Adrenal gland (tissue), 5 donors: ENCODE measurements around the gene RNF166.

Experiments
- CTCF ChIP-seq, 6 experiments: fragments of 450-650 bp in 4 of 6; fragments of 200-600 bp in 2 of 6; sonication (generic) in 1 of 6; IDR thresholded peaks; 1 replicate in 5 of 6; 2 replicates in 1 of 6; pipeline versions ENCODE4 v1.5.1 to v1.8.0; 2016 to 2021; ENCODE audit warnings: antibody characterized with exemption in 6 of 6, mild to moderate bottlenecking in 2 of 6, moderate library complexity in 1 of 6
- POLR2A ChIP-seq, 2 donors: fragments of 450-650 bp; IDR thresholded peaks; one replicate each; pipeline ENCODE4 v1.6.1; 2017; ENCODE audit warnings: antibody characterized with exemption in 2 of 2, mild to moderate bottlenecking in 2 of 2, moderate library complexity in 1 of 2
- donor health status: DM: no; HTN: no; CAD: no.

GRCh38 chr16:88686439-88687253 lies 19.6 kb downstream of the RNF166 start, which contains the start of gene SNAI3:
- no peak for TF ChIP-seq CTCF (IDR thresholded peaks at IDR 0.05)
- no peak for TF ChIP-seq POLR2A (IDR thresholded peaks at IDR 0.05)
